ENCODE results near the gene PAAF1. TPM values are rescaled to one million over a fixed set of nuclear protein-coding genes. Genes with fewer than 3 reads are reported as not detected.

The PAAF1 gene
- total and polyA plus RNA-seq, 3 donors from 2014 or later = 44.0 to 65.5 (median 47.6) TPM

DNA sequence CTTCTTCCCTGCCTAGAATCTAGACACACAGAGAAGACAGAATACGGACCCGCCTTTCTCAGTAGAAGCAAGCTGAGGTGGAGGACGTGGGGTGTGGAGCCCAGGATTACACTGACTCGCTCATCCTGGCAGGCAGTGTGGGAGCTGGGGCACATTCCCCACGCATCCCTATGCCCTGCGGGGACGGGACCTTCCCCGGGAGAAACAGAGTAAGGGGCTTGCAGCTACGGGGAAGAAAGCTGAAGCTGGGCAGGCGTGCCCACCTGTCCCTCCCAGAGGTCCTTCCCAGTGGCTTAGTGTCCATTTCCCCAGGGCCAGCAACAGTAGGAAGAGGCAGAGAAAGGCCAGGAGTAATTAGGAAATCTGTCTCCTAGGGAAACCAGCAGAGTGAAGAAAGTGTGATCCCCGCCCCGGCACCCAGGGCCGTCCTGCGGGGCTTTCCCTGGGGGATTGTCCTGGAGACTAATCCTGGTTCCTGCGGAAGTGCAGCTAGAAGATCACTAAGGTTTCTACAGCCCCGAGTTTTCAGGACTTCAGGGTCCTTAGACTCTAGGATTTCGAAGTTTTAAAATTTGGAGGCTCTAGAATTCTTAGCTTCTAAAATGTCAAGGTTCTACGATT lies 81.8 kb downstream of the PAAF1 start:
- Histone ChIP-seq H3K36me3 (ENCODE audit: low read depth, missing control alignments) (no peaks in the 10 kb centered on the region), H3K4me3 (no peak overlapping the region), H3K27ac (no peak overlapping the region), H3K27me3 (no peaks in the 10 kb centered on the region), H3K4me1 (no peaks in the 10 kb centered on the region), H3K9me3 (no peaks in the 10 kb centered on the region)
- WGBS, 2 donors = 78 to 82% methylated on average over 12 to 18 of the region's 18 CpGs
- no peak for DNase-seq
- intact Hi-C loops (cut with DNase I; ENCODE audit: low total_unique reads) = no loop called here
- TF ChIP-seq, protein P1, sequence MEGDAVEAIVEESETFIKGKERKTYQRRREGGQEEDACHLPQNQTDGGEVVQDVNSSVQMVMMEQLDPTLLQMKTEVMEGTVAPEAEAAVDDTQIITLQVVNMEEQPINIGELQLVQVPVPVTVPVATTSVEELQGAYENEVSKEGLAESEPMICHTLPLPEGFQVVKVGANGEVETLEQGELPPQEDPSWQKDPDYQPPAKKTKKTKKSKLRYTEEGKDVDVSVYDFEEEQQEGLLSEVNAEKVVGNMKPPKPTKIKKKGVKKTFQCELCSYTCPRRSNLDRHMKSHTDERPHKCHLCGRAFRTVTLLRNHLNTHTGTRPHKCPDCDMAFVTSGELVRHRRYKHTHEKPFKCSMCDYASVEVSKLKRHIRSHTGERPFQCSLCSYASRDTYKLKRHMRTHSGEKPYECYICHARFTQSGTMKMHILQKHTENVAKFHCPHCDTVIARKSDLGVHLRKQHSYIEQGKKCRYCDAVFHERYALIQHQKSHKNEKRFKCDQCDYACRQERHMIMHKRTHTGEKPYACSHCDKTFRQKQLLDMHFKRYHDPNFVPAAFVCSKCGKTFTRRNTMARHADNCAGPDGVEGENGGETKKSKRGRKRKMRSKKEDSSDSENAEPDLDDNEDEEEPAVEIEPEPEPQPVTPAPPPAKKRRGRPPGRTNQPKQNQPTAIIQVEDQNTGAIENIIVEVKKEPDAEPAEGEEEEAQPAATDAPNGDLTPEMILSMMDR (IDR thresholded peaks at IDR 0.05) = no peak
- no peak for TF ChIP-seq POLR2A (IDR thresholded peaks at IDR 0.05)

DNA sequence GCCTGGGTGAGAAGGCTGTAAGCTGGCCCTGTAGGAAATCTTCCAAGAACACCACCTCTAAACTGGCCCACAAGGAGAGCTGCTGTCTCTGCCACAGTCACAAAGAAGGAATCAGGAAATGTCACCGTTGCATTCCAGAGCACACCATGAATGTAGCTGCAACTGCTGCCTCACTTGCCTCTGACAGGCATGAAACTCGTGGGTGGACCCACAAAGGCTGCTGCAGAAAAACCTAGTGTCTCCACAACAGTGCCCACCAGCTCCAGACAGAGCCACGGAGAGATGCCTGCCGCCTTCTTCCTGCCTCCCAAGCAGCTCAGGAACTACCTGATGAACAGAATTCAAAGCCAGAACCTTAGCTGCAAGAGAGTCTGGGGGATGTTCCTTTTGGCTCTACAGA lies 84.5 kb downstream of the PAAF1 start:
- DNase-seq = no peak
- no peak overlapping the region for H3K4me3 ChIP-seq
- no peak overlapping the region for H3K27ac ChIP-seq
- intact Hi-C loops (cut with DNase I; ENCODE audit: low total_unique reads) = no loop called here
- TF ChIP-seq, protein P1 (IDR thresholded peaks at IDR 0.05) = no peak
- TF ChIP-seq POLR2A (IDR thresholded peaks at IDR 0.05) = no peak
- no peaks in the 10 kb centered on the region for H3K36me3 ChIP-seq (ENCODE audit: low read depth, missing control alignments)
- no peaks in the 10 kb centered on the region for H3K27me3 ChIP-seq
- 83 to 90% methylated on average over 4 of the region's 4 CpGs for WGBS, 2 donors
- no peaks in the 10 kb centered on the region for H3K9me3 ChIP-seq
- H3K4me1 ChIP-seq = no peaks in the 10 kb centered on the region

DNA sequence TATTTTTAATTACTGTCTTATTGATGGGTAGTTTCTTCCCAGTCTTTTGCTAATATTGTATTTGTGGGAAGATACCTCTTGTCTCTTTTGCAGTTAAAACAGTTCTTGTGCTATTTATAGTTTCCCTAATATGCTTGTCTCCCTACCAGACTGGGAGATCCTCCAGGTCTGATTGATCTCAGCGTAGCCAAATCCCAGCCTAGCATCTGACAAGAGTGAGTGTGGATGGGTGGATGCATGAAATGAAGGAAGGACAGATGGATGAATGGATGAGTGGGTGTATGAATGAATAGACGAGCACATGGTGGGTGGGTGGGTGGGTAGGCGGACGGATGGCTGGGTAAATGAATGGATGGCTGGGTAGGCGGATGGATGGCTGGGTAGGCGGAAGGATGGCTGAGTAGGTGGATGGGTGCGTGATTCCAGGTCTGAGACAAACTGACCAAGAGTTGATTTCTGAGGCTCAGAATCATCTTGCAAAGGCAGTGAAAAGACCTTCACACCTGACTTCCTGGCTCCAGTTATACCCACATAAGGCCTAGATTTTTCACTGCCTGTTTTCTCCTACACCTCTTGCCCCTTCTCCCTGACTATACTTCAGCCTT lies 85.4 kb downstream of the PAAF1 start:
- intact Hi-C loops (cut with DNase I; ENCODE audit: low total_unique reads) = no loop called here
- H3K4me3 ChIP-seq = no peak overlapping the region
- H3K9me3 ChIP-seq = no peaks in the 10 kb centered on the region
- no peak overlapping the region for H3K27ac ChIP-seq
- no peaks in the 10 kb centered on the region for H3K36me3 ChIP-seq (ENCODE audit: low read depth, missing control alignments)
- no peaks in the 10 kb centered on the region for H3K27me3 ChIP-seq
- 77 to 81% methylated on average over 7 of the region's 7 CpGs for WGBS, 2 donors
- H3K4me1 ChIP-seq = no peaks in the 10 kb centered on the region
- no peak for DNase-seq
- TF ChIP-seq, protein P1 (IDR thresholded peaks at IDR 0.05) = no peak
- TF ChIP-seq POLR2A (IDR thresholded peaks at IDR 0.05) = no peak

DNA sequence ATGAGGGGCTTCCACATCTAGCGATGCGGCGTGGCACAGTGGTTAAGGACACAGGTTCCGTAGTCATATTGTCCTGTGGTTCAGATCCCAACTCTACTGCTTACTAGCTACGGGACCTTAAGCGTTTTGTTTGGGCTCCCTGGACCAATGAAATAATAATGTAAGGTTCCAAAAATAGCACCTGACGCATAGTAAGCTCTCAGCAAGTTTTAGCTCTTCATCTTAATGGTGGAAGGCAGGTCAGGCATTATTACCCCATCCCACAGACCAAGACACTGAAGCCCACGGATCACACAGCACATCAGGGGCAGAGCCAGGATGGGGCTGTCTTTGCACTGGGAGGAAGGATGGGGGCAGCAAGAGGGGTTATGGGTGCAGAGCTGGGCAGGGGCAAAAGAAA lies 87.1 kb downstream of the PAAF1 start:
- TF ChIP-seq POLR2A (IDR thresholded peaks at IDR 0.05) = no peak
- TF ChIP-seq, protein P1 (IDR thresholded peaks at IDR 0.05) = no peak
- intact Hi-C loops (cut with DNase I; ENCODE audit: low total_unique reads) = no loop called here
- Histone ChIP-seq H3K27me3 (no peaks in the 10 kb centered on the region), H3K4me1 (no peaks in the 10 kb centered on the region), H3K27ac (no peak overlapping the region), H3K36me3 (ENCODE audit: low read depth, missing control alignments) (no peaks in the 10 kb centered on the region), H3K9me3 (no peaks in the 10 kb centered on the region), H3K4me3 (no peak overlapping the region)
- no peak for DNase-seq
- 73 to 75% methylated on average over 8 of the region's 8 CpGs for WGBS, 2 donors

Data from testis (tissue), 3 donors.